Measurements from ENCODE around the gene SUCLA2.

GRCh38 chr13:47997384-47997783 is 3.7 kb downstream of the SUCLA2 start:
- no peak for TF ChIP-seq CTCF (conservative IDR thresholded peaks at IDR 0.05; ENCODE audit: low read depth in 2 of 2)
- TF ChIP-seq, protein P1, sequence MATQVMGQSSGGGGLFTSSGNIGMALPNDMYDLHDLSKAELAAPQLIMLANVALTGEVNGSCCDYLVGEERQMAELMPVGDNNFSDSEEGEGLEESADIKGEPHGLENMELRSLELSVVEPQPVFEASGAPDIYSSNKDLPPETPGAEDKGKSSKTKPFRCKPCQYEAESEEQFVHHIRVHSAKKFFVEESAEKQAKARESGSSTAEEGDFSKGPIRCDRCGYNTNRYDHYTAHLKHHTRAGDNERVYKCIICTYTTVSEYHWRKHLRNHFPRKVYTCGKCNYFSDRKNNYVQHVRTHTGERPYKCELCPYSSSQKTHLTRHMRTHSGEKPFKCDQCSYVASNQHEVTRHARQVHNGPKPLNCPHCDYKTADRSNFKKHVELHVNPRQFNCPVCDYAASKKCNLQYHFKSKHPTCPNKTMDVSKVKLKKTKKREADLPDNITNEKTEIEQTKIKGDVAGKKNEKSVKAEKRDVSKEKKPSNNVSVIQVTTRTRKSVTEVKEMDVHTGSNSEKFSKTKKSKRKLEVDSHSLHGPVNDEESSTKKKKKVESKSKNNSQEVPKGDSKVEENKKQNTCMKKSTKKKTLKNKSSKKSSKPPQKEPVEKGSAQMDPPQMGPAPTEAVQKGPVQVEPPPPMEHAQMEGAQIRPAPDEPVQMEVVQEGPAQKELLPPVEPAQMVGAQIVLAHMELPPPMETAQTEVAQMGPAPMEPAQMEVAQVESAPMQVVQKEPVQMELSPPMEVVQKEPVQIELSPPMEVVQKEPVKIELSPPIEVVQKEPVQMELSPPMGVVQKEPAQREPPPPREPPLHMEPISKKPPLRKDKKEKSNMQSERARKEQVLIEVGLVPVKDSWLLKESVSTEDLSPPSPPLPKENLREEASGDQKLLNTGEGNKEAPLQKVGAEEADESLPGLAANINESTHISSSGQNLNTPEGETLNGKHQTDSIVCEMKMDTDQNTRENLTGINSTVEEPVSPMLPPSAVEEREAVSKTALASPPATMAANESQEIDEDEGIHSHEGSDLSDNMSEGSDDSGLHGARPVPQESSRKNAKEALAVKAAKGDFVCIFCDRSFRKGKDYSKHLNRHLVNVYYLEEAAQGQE (IDR thresholded peaks at IDR 0.05; ENCODE audit: unreplicated experiment): no peak

Data from GM23338 (cell line).